Omental fat pad (tissue), 4 donors: ENCODE results near the gene LIPG. TPM values are rescaled to one million over a fixed set of nuclear protein-coding genes. Genes with fewer than 3 reads are reported as not detected.
"Not testable (repeated sequence)": the region's sequence is repeated elsewhere in the genome, so short reads cannot be mapped to it uniquely, and the experiment has no call there.

Experiments
- ATAC-seq: fragments of 150-250 bp; one replicate; pipeline ENCODE4 v1.9.1; 2016; ENCODE audit warnings: mild to moderate bottlenecking, moderate library complexity; ENCODE audit not compliant: low FRiP score
- DNase-seq: peaks from one replicate; pipeline ENCODE4 v3.0.0-alpha.2; 2019; ENCODE audit warnings: low spot score
- CTCF ChIP-seq, 3 donors: fragments of 450-650 bp; IDR thresholded peaks; one replicate each; pipeline ENCODE4 v1.5.1; 2016 to 2017; ENCODE audit warnings: antibody characterized with exemption in 3 of 3, mild to moderate bottlenecking in 3 of 3, moderate library complexity in 2 of 3
- total RNA-seq, 4 donors: library from RNA; depleted of rRNA; stranded (reverse); fragments of >200 nt; gene quantifications; one replicate each; pipeline ENCODE4 v1.1.0, GENCODE V29; 2016

The LIPG gene
- total RNA-seq, 4 donors from 2014 or later, result 0.94 to 53.2 (median 1.2) TPM

GRCh38 chr18:49520661-49521145 lies 41.2 kb upstream of the LIPG start:
- DNase-seq (no peak), ATAC-seq (no peak)
- TF ChIP-seq CTCF (IDR thresholded peaks at IDR 0.05), result no peak

GRCh38 chr18:49521216-49521835 lies 40.5 kb upstream of the LIPG start:
- ATAC-seq (no peak), DNase-seq (no peak)
- no peak for TF ChIP-seq CTCF (IDR thresholded peaks at IDR 0.05)

- not testable (repeated sequence) for ATAC-seq, DNase-seq
These were observed 38.2 kb upstream of the LIPG start for GRCh38 chr18:49523580-49524093.

- DNase-seq, result no peak
These were observed 37.5 kb upstream of the LIPG start for GRCh38 chr18:49524349-49524748.

GRCh38 chr18:49524951-49525350 lies 36.9 kb upstream of the LIPG start:
- TF ChIP-seq CTCF (IDR thresholded peaks at IDR 0.05), result no peak
- ATAC-seq (no peak), DNase-seq (no peak)

More at GRCh38 chr18:49524349-49524748, 37.5 kb upstream of the LIPG start:
- no peak for TF ChIP-seq CTCF (IDR thresholded peaks at IDR 0.05)
- ATAC-seq, result no peak

- ATAC-seq (no peak), DNase-seq (no peak)
These were observed 35.9 kb upstream of the LIPG start for GRCh38 chr18:49525981-49526380.

More at GRCh38 chr18:49525981-49526380, 35.9 kb upstream of the LIPG start:
- no peak for TF ChIP-seq CTCF (IDR thresholded peaks at IDR 0.05)
